ENCODE results near the gene VWA5B1.

Gene VWA5B1

GRCh38 chr1:20390589-20391331 is 100.1 kb downstream of the VWA5B1 start:
- no peak for DNase-seq (ENCODE audit: low spot score)

- no peak for DNase-seq (ENCODE audit: low spot score)
Observed at GRCh38 chr1:20395255-20395654, 104.6 kb downstream of the VWA5B1 start.

- no peak for DNase-seq (ENCODE audit: low spot score)
Observed at GRCh38 chr1:20398744-20399143, 108.1 kb downstream of the VWA5B1 start.

- DNase-seq (ENCODE audit: low spot score): no peak
Observed at GRCh38 chr1:20399196-20399595, 108.5 kb downstream of the VWA5B1 start.

GRCh38 chr1:20399606-20400180 is 109.0 kb downstream of the VWA5B1 start:
- DNase-seq (ENCODE audit: low spot score): no peak

GRCh38 chr1:20400341-20401177 is 109.9 kb downstream of the VWA5B1 start:
- DNase-seq (ENCODE audit: low spot score): no peak

- DNase-seq (ENCODE audit: low spot score): no peak
Observed at GRCh38 chr1:20401405-20402010, 110.8 kb downstream of the VWA5B1 start.

- DNase-seq (ENCODE audit: low spot score): no peak
Observed at GRCh38 chr1:20402585-20403422, 112.1 kb downstream of the VWA5B1 start.

DNA sequence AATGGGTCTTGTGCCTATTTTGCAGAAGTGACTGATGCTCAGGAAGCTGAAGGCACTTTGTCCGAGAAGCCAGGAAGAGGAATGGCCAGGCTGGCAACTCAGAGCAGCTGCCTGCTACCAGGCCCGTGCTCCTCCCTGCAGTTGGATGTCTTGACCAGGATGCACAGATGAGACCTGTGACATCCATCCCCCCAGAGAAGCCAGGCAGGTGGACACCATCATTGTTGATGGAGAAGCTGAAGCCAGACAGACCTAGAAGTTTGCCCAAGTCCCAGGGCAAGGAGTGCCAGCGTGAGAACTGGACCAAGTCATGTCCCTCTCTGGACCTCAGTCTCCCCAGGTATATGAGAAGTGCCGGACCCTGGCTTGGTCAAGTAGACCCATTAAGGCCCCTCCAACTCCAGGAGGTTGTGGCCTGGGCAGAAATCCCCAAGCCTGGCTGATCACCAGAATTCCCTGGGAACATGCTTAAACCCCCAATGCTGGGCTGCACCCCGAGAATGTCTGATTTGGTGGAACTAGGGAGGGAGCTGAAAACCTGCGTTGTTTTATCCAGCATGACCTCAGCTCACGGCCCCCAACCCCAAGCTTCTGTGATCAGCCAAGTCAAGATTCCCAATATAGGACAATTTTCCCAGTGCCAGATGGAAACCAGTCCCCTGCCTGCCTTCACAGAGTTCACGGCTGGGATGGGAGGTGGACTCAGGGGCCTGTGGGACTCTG is 112.9 kb downstream of the VWA5B1 start:
- no peak for DNase-seq (ENCODE audit: low spot score)

GRCh38 chr1:20404466-20404865 is 113.8 kb downstream of the VWA5B1 start:
- no peak for DNase-seq (ENCODE audit: low spot score)

Measured in kidney capillary endothelial cell (primary cell).